Mammary epithelial cell (primary cell): ENCODE results near the gene HDAC4.

ENCODE experiments used
- EZH2 ChIP-seq: IDR thresholded peaks from 2 replicates; pipeline ENCODE4 v1.6.1; 2012; ENCODE audit warnings: low read length, inconsistent platforms, borderline replicate concordance
- TF ChIP-seq, protein P1 (sequence below), 2 donors: IDR thresholded peaks in 1 of 2; conservative IDR thresholded peaks in 1 of 2; 2 replicates each; pipeline ENCODE4 v1.5.1; 2011 to 2012; ENCODE audit warnings: inconsistent platforms in 2 of 2, low read length in 2 of 2, mild to moderate bottlenecking in 2 of 2, control low read depth in 1 of 2, low read depth in 1 of 2; ENCODE audit not compliant: insufficient read depth in 1 of 2; ENCODE audit errors: extremely low read depth in 1 of 2

DNA sequence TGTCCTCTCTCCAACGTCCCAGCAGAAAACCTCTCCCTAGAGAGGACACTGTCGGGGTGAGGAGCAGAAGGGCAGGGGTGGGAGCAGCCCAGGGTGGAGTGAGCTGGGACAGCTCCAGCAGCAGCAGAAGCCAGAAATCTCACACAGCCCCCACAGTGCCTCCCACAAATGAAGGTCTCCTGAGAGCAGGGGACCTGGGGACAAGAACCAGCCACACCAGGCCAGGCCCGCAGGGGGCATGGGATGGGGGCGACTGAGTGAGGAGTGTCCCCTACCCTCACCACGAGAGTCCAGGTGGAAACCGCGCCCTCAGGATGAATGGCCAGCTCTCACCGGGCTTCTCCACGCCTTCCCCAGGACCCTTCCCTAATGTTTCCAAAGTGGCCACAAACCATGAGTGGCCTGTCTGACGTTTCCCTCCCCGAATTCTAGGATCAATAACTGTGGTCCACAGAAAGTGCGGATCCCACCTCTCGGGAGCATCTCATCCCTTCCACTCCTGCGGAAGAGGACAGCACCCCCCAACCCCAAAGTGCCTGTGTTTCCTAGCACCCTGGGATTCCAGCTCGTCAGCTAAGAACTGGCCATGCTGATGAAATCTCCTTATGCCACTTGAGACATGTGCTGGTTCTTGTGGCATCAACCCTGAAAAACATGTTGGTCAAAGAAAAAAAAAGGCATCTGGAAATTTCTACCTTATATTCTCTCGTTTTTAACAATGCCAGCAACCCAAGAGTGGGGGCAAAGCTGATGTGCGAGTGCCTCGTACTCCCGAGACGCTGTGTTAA, 121.1 kb downstream of the HDAC4 start:
- TF ChIP-seq, protein P1, sequence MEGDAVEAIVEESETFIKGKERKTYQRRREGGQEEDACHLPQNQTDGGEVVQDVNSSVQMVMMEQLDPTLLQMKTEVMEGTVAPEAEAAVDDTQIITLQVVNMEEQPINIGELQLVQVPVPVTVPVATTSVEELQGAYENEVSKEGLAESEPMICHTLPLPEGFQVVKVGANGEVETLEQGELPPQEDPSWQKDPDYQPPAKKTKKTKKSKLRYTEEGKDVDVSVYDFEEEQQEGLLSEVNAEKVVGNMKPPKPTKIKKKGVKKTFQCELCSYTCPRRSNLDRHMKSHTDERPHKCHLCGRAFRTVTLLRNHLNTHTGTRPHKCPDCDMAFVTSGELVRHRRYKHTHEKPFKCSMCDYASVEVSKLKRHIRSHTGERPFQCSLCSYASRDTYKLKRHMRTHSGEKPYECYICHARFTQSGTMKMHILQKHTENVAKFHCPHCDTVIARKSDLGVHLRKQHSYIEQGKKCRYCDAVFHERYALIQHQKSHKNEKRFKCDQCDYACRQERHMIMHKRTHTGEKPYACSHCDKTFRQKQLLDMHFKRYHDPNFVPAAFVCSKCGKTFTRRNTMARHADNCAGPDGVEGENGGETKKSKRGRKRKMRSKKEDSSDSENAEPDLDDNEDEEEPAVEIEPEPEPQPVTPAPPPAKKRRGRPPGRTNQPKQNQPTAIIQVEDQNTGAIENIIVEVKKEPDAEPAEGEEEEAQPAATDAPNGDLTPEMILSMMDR (conservative IDR thresholded peaks at IDR 0.05 in 1 of 2, IDR thresholded peaks at IDR 0.05 in 1 of 2; ENCODE audit: extremely low read depth in 1 of 2, insufficient read depth in 1 of 2, low read depth in 1 of 2, low read length in 2 of 2) = no peak
- no peak for TF ChIP-seq EZH2
